ENCODE results near the gene DIAPH1.

Gene DIAPH1

GRCh38 chr5:141567513-141568117 is 51.2 kb downstream of the DIAPH1 start:
- Histone ChIP-seq H3K9me3 (ENCODE audit: control insufficient read depth, low read length) (no peaks in the 10 kb centered on the region), H3K27me3 (ENCODE audit: control insufficient read depth, insufficient read depth, low read length) (no peaks in the 10 kb centered on the region), H3K4me1 (ENCODE audit: control insufficient read depth, insufficient read depth, low read length) (no peaks in the 10 kb centered on the region), H3K36me3 (ENCODE audit: control insufficient read depth, insufficient read depth, low read length) (peaks cover 13% of the 10 kb centered on the region), H3K4me3 (ENCODE audit: low read length) (no peak overlapping the region), H3K9ac (ENCODE audit: low read length) (no peak overlapping the region)

- H3K9me3 ChIP-seq (ENCODE audit: control insufficient read depth, low read length), result no peaks in the 10 kb centered on the region
- no peak overlapping the region for H3K9ac ChIP-seq (ENCODE audit: low read length)
- no peaks in the 10 kb centered on the region for H3K4me1 ChIP-seq (ENCODE audit: control insufficient read depth, insufficient read depth, low read length)
- H3K4me3 ChIP-seq (ENCODE audit: low read length), result no peak overlapping the region
- peaks cover 5% of the 10 kb centered on the region for H3K36me3 ChIP-seq (ENCODE audit: control insufficient read depth, insufficient read depth, low read length)
- no peaks in the 10 kb centered on the region for H3K27me3 ChIP-seq (ENCODE audit: control insufficient read depth, insufficient read depth, low read length)
Measured at GRCh38 chr5:141565826-141566570, 52.8 kb downstream of the DIAPH1 start.

- Histone ChIP-seq H3K9me3 (ENCODE audit: control insufficient read depth, low read length) (no peaks in the 10 kb centered on the region), H3K4me1 (ENCODE audit: control insufficient read depth, insufficient read depth, low read length) (peaks cover 13% of the 10 kb centered on the region), H3K4me3 (ENCODE audit: low read length) (no peak overlapping the region), H3K36me3 (ENCODE audit: control insufficient read depth, insufficient read depth, low read length) (peaks cover 5% of the 10 kb centered on the region), H3K9ac (ENCODE audit: low read length) (peak overlapping the region; percentile 8), H3K27me3 (ENCODE audit: control insufficient read depth, insufficient read depth, low read length) (no peaks in the 10 kb centered on the region)
Measured at GRCh38 chr5:141564216-141564692, 54.5 kb downstream of the DIAPH1 start.

GRCh38 chr5:141560725-141561483 is 57.9 kb downstream of the DIAPH1 start:
- no peak overlapping the region for H3K4me3 ChIP-seq (ENCODE audit: low read length)
- no peaks in the 10 kb centered on the region for H3K36me3 ChIP-seq (ENCODE audit: control insufficient read depth, insufficient read depth, low read length)
- H3K27me3 ChIP-seq (ENCODE audit: control insufficient read depth, insufficient read depth, low read length), result no peaks in the 10 kb centered on the region
- H3K9ac ChIP-seq (ENCODE audit: low read length), result peak overlapping the region; percentile 9
- peaks cover 32% of the 10 kb centered on the region for H3K4me1 ChIP-seq (ENCODE audit: control insufficient read depth, insufficient read depth, low read length)
- no peaks in the 10 kb centered on the region for H3K9me3 ChIP-seq (ENCODE audit: control insufficient read depth, low read length)

- Histone ChIP-seq H3K4me1 (ENCODE audit: control insufficient read depth, insufficient read depth, low read length) (peaks cover 39% of the 10 kb centered on the region), H3K9me3 (ENCODE audit: control insufficient read depth, low read length) (no peaks in the 10 kb centered on the region), H3K4me3 (ENCODE audit: low read length) (no peak overlapping the region), H3K27me3 (ENCODE audit: control insufficient read depth, insufficient read depth, low read length) (no peaks in the 10 kb centered on the region), H3K9ac (ENCODE audit: low read length) (peak overlapping the region; percentile 9), H3K36me3 (ENCODE audit: control insufficient read depth, insufficient read depth, low read length) (no peaks in the 10 kb centered on the region)
Measured at GRCh38 chr5:141560151-141560550, 58.6 kb downstream of the DIAPH1 start.

- Histone ChIP-seq H3K27me3 (ENCODE audit: control insufficient read depth, insufficient read depth, low read length) (no peaks in the 10 kb centered on the region), H3K4me3 (ENCODE audit: low read length) (no peak overlapping the region), H3K4me1 (ENCODE audit: control insufficient read depth, insufficient read depth, low read length) (peaks cover 39% of the 10 kb centered on the region), H3K9ac (ENCODE audit: low read length) (no peak overlapping the region), H3K9me3 (ENCODE audit: control insufficient read depth, low read length) (no peaks in the 10 kb centered on the region), H3K36me3 (ENCODE audit: control insufficient read depth, insufficient read depth, low read length) (no peaks in the 10 kb centered on the region)
Measured at GRCh38 chr5:141559461-141559860, 59.3 kb downstream of the DIAPH1 start.

- Histone ChIP-seq H3K27me3 (ENCODE audit: control insufficient read depth, insufficient read depth, low read length) (no peaks in the 10 kb centered on the region), H3K4me1 (ENCODE audit: control insufficient read depth, insufficient read depth, low read length) (peaks cover 39% of the 10 kb centered on the region), H3K9me3 (ENCODE audit: control insufficient read depth, low read length) (no peaks in the 10 kb centered on the region), H3K36me3 (ENCODE audit: control insufficient read depth, insufficient read depth, low read length) (no peaks in the 10 kb centered on the region), H3K9ac (ENCODE audit: low read length) (peak overlapping the region; percentile 32), H3K4me3 (ENCODE audit: low read length) (no peak overlapping the region)
Measured at GRCh38 chr5:141558150-141558549, 60.6 kb downstream of the DIAPH1 start.

GRCh38 chr5:141557681-141558136 is 61.1 kb downstream of the DIAPH1 start:
- Histone ChIP-seq H3K36me3 (ENCODE audit: control insufficient read depth, insufficient read depth, low read length) (no peaks in the 10 kb centered on the region), H3K4me3 (ENCODE audit: low read length) (no peak overlapping the region), H3K4me1 (ENCODE audit: control insufficient read depth, insufficient read depth, low read length) (peaks cover 39% of the 10 kb centered on the region), H3K27me3 (ENCODE audit: control insufficient read depth, insufficient read depth, low read length) (no peaks in the 10 kb centered on the region), H3K9ac (ENCODE audit: low read length) (no peak overlapping the region), H3K9me3 (ENCODE audit: control insufficient read depth, low read length) (no peaks in the 10 kb centered on the region)

- no peak overlapping the region for H3K9ac ChIP-seq (ENCODE audit: low read length)
- no peaks in the 10 kb centered on the region for H3K27me3 ChIP-seq (ENCODE audit: control insufficient read depth, insufficient read depth, low read length)
- H3K4me1 ChIP-seq (ENCODE audit: control insufficient read depth, insufficient read depth, low read length), result no peaks in the 10 kb centered on the region
- H3K4me3 ChIP-seq (ENCODE audit: low read length), result no peak overlapping the region
- H3K36me3 ChIP-seq (ENCODE audit: control insufficient read depth, insufficient read depth, low read length), result no peaks in the 10 kb centered on the region
- peaks cover 4% of the 10 kb centered on the region for H3K9me3 ChIP-seq (ENCODE audit: control insufficient read depth, low read length)
Measured at GRCh38 chr5:141547921-141548320, 70.9 kb downstream of the DIAPH1 start.

- no peaks in the 10 kb centered on the region for H3K36me3 ChIP-seq (ENCODE audit: control insufficient read depth, insufficient read depth, low read length)
- no peaks in the 10 kb centered on the region for H3K27me3 ChIP-seq (ENCODE audit: control insufficient read depth, insufficient read depth, low read length)
- no peak overlapping the region for H3K4me3 ChIP-seq (ENCODE audit: low read length)
- H3K4me1 ChIP-seq (ENCODE audit: control insufficient read depth, insufficient read depth, low read length), result no peaks in the 10 kb centered on the region
- peaks cover 4% of the 10 kb centered on the region for H3K9me3 ChIP-seq (ENCODE audit: control insufficient read depth, low read length)
- H3K9ac ChIP-seq (ENCODE audit: low read length), result no peak overlapping the region
Measured at GRCh38 chr5:141547488-141547887, 71.3 kb downstream of the DIAPH1 start.

GRCh38 chr5:141543053-141543452 is 75.7 kb downstream of the DIAPH1 start:
- no peak overlapping the region for H3K4me3 ChIP-seq (ENCODE audit: low read length)
- peaks cover 4% of the 10 kb centered on the region for H3K9me3 ChIP-seq (ENCODE audit: control insufficient read depth, low read length)
- H3K27me3 ChIP-seq (ENCODE audit: control insufficient read depth, insufficient read depth, low read length), result no peaks in the 10 kb centered on the region
- H3K36me3 ChIP-seq (ENCODE audit: control insufficient read depth, insufficient read depth, low read length), result no peaks in the 10 kb centered on the region
- H3K4me1 ChIP-seq (ENCODE audit: control insufficient read depth, insufficient read depth, low read length), result no peaks in the 10 kb centered on the region
- no peak overlapping the region for H3K9ac ChIP-seq (ENCODE audit: low read length)

Measured in mucosa of stomach (tissue), 1 donor.